SKM-1 (cell line): ENCODE measurements around the gene CLEC2L.

Source experiments
- DNase-seq: peaks from one replicate; lab custom pipeline; 2025; ENCODE audit not compliant: unreplicated experiment; lab: John Stamatoyannopoulos, UW

The CLEC2L gene

DNA sequence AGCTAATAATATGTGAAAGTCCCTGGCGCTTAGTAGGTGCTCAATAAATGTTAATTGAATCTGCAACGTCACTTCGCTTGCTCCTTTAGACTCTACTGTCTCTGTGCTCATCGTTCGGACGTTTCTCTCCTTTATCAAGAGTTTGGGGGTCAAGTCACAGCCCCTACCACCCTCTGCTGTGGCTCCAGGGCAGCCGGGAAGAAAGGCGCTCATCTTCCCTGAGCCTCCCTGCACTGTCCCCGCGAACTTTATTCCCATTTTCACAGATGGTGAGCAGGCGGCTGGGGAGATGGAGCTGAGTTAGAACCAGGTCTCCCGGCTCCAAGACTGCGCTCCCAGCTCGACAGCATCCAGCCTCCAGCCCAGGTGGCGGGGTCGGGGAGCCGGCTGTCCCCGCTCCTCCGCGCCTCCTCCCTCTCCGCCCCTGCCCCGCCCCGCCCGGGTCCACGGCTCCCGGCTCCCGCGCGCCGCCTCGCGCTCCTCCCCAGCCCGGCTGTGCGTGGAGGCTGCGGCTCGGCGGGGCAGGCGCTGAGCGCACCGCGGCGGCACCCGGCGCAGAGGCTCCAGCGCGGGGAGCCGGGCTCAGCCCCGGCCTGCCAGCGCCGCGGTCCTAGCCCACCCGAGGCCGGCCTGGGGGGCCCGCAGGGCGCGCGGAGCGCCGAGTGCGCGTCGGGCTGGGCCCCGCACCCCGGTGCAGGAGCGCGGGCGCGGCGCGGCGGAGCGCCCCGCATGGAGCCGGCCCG, at the start of gene CLEC2L:
CLEC2L (plus strand) TSS at position 487 of the 743 bp plus-strand sequence; CDS start at position 730, 243 bp downstream.
- DNase-seq = no peak

DNA sequence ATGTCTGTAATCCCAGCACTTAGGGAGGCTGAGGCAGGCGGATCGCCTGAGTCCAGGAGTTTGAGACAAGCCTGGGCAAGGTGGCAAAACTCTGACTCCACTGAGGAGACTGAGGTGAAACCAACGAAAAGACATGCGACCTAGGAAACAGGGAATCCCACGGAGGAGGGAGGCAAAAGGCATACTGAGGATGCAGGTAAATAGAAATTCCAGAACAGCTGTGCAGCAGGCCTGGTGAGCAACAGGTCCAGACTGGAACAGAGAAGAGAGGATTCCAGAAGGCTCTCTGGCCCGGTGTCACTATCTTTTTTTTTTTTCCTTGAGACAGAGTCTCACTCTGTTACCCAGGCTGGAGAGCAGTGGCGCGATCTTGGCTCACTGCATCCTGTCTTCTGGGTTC, 47.3 kb upstream of the CLEC2L start:
- no peak for DNase-seq

DNA sequence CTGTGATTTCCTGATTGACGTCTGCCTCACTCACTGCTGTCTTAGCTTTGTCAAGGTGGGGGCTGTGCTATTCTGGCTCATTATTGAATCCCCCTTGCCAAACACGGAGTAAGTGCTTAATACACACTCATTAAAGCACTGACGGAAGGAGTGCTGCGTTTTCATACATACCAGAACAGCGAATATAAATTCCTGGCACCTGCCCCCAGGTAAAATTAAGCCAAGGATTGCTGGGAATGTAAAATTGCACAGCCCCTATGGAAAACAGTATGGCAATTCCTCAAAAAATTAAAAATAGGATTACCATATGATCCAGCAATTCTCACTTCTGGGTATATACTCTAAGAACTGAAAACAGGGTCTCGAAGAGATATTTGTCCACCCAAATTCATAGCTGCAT, 46.6 kb upstream of the CLEC2L start:
- DNase-seq = no peak

DNA sequence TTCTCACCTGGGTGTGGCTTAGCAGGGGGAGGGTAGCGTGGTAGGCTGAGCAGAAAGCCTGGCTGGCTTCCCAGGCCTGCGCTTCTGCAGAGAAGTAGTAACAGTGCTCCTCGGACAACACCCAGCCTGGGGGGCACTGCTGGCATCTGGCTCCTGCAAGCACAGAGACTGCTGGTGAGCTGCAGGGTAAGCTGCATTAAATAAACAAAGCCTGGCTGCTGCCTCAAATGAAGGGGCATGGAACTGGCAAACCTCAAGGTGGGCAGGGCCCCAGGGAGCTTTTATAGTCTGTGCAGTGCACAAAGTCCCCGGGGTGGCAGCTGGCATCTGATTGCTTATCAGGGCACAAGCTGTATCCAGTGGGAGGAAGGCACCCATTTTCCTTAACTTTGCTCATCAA, 43.9 kb upstream of the CLEC2L start:
- DNase-seq = no peak

DNA sequence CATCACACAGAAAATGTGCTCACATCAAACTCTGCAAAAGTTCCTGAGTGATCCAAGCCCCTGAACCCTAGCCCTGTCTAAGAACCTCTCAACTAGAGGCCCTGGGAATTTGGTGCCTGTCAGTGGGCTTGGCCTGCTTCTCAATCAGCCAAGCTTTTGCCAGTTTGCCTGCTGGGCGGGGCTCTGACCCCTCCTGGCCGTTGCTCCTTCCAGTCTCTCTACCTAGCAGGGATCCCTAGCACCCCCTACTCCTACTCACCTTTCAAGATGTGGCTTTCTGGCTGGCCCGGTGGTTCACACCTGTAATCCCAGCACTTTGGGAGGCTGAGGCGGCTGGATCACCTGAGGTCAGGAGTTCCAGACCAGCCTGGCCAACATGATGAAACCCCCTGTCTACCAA, 42.1 kb upstream of the CLEC2L start:
- no peak for DNase-seq

DNA sequence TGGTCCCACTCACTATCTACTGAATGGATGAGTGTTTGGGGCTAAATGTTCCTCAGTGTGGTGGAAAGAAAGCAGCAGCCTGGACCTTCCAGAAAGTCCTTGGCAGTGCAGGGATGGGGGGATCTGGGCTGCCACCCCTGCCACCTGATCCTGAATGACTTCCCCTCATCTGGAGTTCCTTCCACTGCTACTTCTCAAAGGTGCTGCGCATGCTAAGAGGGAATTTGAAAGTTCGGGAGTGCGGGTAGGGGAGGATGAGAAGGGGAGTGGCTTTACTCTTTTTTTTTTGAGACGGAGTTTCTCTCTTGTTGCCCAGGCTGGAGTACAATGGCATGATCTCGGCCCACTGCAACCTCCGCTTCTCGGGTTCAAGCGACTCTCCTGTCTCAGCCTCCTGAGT, 41.4 kb upstream of the CLEC2L start:
- no peak for DNase-seq

DNA sequence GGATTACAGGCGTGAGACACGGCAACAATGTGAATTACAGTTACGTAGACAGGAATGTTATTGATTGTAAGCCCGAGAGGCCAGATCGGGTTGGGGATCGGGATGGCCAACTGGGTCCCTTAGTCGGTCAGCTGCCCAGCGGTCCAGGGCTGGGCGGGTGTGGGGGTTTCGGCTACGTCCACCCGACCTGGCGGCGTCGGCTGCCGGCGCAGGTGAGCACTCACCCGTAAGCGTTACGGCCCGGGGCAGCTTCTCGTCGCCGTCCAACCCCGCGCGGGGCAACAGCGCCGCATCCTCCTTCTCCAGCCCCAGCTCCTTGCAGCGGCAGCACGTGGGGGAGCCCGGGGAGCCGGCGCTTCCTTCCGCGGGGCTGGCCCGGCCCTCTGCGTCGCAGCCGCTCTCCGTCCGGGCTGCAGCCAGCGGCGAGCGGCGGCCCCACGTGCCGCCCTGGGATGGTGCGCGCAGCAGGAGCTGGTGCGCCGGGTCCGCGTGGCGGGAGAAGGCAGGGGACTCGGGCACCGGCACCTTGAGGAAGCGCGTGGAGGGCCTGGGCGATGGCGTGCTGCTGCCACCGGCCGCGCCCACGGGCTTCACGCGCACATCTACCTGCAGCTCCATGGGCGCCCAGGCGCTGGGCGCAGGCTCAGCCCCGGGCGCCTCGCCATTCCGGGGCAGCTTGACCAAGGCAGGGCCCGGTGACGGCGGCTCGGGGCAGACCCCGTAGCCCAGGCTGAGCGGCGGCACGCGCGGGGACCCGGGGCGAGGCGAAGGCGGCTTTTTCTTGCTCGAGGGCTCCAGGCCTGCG, 40.6 kb upstream of the CLEC2L start:
- no peak for DNase-seq

DNA sequence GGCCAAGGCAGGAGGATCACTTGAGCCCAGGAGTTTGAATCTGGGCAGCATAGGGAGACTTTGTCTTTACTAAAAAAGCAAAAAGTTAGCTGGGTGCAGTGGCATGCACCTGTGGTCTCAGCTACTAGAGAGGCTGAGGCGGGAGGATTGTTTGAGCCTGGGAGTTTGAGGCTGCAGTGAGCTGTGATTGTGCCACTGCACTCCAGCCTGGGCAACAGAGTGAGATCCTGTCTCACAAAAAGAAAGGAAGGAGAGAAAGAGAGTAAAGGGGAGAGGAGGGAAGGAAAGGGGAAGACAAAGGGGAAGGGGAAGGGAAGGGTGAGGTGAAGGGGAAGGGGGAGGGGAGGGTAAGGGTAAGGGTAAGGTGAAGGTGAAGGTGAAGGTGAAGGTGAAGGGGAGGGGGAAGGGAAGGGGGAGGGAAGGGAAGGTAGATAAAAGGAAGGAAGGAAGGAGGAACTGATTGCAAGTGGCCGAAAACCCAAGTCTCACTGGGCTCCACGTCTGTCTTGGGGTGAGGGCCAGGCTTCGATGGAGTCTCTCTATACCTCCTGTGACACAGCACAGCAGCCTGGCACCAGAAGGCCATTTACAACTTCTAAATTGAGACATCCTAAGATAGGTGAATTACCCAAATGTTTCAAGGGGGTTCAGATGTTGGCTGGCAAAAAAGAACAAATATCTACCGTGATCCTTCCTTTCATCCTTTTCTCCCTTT, 36.0 kb upstream of the CLEC2L start:
- DNase-seq = no peak

DNA sequence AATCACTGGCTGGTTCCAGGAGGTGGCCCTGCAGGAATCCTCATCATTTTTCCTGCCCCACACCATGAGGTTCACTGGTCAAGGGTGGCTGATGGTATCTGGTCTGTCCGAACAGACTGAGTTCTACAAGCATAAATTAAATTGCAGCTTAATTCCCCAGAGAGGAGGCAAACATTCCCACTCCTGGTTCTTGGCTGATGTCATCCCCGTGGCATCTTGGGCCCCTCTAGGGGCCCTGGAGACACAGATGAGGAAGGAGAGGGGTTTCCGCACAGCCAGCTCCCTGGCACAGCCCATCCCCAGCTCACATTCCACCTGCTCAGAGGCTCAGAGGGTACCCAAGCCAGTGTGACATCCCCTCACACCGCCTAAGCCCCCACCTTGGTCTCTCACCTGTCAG, 34.7 kb upstream of the CLEC2L start:
- no peak for DNase-seq

DNA sequence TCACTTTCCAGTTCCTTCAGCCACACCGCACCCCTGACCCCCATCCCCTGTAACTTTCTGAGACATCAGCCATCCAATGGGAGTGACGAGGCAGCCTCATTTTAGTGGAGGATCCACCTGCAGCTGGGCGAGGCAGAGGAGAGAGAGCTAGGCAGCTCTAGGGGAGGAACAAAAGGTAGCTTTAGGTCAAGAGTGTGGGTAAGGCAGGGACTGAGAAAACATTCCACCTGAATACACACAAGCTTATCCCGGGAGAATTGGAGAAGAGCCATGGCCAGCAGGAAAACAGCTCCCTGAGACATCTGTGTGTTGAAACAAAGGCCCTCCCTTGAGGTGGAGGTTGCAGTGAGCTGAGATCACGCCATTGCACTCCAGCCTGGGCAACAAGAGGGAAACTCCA, 33.4 kb upstream of the CLEC2L start:
- no peak for DNase-seq

DNA sequence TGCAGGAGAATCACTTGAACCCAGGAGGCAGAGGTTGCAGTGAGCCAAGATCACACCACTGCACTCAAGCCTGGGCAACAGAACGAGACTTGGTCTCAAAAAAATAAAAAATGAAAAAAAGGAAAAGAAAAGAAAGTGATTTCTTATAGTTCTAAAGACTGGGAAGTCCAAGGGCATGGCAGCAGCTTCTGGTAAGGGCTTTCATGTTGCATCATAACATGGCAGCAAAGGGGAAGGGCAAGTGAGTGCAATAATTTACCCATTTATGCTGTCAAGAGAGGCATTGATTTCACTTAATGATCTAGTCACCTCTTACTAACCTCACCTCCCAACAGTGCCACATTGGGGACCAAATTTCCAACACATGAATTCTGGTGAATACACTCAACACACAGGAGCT, 31.2 kb upstream of the CLEC2L start:
- no peak for DNase-seq

DNA sequence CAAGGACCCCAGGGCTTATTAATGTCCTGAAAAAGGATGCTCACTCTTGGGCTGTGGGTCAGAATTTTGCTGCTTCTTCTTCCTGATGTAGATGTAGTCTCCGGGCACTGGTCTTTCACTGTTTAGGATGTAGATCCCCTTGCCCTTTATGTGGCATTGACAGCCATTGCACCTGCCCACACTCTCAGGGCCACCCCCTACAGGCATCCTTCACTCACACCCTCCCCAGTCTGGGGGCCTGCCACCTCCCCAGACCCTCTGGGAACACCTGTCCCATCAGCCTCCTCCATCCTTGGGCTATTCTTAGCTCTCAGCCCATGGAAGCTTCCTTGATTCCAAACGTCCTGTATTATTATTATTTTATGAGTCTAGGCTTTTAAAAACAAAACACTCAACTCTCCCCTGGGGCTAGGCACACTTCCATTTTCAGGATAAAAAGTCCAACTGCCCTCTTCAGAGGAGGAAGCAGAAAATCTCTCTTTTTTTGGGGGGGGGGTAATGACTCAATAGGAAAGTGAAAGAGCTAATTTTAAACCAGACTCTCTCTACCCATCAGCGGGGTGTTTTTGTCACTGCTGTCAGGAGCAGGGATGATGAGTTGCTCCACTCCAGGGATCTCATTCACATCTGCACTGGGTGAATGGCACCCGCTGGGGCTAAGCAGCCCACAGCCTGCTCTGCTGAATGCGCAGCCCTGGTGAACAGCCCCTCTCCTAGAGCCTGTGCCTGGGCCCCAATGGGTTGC, 28.5 kb upstream of the CLEC2L start:
- no peak for DNase-seq

DNA sequence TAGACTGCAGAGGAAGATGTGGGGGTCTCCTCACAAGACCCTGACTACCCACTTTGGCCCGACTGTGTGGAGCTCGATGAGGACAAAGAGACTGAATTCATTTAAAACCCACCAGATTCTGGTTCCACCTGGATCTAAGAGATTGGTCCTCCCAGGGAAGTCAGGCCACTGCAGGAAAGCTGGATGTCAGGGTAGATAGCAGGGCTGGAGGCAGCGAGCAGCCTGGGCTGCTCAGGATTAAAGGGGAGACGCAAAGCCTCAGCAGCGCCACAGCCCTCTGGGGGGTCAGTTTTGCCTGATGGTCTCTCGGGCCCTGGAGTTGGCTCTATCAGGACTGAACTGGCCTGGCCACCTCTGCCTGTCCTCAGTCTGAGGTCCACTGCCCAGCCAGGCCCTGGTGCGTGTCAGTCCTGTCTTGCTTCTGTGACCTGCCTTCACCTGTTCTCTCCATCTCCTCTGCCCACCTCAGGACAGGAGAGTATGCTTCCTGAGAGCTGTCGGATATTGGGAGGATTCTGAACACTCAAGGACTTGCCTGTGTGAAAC, 27.8 kb upstream of the CLEC2L start:
- no peak for DNase-seq

DNA sequence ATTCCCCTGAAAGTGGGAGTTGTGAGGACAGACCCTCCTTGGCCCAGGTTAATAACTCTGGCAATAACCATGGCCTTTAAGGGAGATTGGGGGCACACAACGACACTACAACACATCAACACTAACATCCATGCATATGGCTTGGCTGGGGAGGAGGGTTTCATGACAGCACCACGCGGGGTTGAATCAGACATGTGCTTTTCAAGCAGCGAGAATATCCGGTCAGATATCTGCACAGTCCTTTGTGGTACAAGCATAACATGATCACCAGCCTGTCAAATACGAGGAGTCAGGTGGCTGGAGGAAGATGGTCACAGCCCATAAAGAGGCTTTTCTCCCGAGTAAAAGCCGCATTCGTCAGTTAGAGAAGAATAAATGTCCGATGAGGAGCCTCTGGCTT, 27.0 kb upstream of the CLEC2L start:
- DNase-seq = no peak

DNA sequence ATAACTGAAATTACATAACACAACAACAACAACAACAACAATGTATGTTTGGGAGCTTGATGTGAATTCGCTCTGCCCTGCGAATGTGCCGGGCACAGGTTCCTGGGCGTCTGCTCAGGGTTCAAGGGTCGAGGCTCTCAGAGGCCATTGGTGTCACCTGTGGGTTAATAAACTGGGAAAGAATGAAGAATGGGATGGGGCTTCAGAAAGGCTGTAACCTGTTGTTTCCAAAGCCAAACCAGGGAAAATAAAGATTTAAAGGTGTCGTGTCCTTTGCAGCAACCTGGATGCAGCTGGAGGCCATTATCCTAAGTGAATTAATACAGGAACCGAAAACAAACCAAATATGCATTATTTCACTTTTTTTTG, 22.7 kb upstream of the CLEC2L start:
- DNase-seq = no peak

DNA sequence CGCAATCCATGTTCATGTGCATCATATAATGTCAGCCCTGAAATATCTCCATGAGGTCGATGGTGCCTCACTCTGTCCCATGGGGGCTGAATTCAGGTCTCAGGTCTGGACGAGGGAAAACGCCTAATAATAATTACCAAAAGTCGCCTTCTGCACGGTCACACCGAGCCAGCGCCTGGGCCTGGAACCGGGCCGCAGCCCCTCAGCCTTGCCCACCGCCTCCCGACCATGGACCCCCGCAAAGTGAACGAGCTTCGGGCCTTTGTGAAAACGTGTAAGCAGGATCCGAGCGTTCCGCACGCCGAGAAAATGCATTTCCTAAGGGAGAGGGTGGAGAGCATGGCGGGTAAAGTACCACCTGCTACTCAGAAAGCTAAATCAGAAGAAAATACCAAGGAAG, 21.3 kb upstream of the CLEC2L start:
- DNase-seq = no peak

DNA sequence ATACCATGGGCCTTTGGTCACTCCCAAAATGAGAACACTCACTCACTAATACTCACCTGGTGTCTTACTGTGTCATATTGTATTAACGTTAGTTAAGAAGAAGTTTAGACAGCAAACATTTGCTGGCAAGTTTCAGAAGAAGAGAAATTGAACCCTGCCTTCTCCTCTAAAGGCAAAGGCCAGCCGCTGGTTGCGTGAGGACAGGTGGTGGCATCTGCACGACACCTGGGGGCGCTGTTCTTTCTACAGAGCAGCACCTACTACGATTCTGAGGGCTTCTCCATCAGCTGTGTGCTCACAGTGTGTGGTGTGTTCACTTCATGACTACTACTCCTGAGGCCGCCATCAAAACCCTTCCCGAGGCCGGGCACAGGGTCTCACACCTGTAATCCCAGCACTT, 17.9 kb upstream of the CLEC2L start:
- DNase-seq = no peak

DNA sequence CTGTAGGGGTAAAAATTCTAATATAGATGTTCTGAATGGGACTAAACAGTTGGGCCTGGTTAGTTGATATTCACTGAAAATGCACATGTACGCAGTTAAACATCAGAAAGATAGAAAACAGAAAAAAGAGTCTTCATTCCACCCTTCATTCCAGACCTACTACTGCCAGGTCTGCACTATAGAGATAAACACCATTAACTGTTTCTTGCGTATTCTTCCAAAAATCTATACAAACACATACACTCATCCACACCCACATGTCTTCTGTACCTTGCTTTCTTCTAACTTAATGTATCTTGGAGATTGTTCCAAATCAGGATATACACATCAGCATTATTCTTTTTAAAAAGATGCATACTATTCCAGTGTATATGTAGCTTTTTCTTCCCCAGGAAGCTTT, 13.9 kb upstream of the CLEC2L start:
- DNase-seq = no peak

DNA sequence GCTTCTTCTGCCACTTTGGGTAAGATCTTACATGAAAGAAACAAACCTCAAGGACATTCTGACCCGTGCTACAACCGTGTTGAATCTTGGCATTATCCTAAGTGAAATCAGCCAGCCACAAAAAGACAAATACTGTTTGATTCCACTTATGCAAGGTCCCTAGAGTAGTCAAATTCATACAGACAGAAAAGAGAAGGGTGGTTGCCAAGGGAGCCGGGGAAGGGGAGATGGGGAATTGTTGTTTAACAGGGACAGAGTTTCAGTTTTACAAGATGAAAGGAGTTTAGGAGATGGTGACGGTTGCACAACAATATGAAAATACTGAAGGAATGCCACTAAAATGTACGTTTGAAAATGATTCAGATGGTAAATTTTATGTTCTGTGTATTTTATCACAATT, 12.2 kb upstream of the CLEC2L start:
- DNase-seq = no peak

DNA sequence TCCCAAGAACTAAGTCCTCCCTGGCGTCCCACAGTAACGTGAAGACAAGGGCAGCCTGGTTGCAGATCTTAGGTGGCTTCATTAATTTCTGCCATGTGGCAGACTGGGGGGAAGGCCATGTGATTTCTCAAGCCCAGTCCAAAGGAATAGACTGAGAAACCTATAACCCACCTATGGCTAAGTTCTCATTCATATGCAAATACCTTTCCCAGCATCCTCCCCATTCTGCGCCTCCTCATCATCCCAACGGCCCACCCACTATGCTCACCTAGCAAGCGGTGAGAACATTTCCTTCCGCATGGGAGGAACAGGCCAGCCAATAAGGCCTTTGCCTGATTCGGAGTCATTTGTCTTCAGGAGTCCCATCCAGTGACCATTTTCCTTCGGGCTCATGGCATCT, 8.2 kb upstream of the CLEC2L start:
- no peak for DNase-seq

DNA sequence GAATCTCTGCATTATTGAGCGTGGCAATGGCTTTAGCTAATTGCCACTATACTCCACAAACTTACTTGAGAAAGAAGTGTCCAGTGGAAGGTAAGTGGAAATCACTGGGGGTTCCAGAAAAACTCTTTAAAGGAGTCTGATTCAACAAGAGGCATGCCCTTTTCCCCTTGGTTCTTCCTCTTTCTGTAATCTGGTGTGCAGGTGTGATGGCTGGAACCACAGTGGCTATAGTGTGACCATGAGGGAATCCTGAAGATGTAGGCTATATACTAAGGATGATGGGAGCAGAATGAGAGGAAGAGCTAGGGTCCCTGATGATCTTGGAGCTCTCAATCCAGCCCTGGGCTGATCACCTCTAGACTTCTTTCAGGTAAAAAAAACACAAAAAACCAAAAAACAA, 2.0 kb upstream of the CLEC2L start:
- no peak for DNase-seq
